ENCODE data around the gene TMEM231.

DNA sequence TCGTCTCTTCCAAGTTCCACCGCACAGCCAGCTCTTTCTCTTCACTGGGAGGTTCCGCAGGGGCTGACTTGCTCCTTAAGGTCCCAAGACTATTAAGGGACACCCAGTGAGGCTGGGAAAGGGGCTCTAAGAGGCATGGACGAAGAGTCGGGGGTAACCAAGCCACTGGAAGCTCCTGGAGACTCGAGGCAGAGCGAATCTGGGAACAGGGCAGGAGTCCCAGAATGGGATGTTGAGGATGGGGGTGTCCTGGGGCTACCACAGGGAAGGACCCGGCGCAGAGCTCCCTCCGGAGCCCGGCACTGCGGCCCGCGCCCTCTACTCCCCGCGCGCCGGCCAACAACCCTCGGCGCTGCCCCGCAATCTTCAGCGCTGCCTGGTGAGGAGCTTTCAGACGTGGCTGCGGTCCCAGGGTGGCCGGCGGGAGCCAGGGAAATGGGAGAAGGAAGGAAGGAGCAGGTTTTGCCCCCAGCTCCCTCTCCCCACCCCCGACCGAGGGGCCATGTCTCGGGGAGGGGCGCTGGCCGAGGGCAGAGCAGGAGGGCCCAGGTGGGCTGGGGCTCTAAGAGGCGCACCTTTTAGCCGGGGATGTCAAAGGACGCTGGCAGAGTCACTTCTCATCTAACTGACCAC is 20.7 kb downstream of the TMEM231 start:
- TF ChIP-seq, protein P1, sequence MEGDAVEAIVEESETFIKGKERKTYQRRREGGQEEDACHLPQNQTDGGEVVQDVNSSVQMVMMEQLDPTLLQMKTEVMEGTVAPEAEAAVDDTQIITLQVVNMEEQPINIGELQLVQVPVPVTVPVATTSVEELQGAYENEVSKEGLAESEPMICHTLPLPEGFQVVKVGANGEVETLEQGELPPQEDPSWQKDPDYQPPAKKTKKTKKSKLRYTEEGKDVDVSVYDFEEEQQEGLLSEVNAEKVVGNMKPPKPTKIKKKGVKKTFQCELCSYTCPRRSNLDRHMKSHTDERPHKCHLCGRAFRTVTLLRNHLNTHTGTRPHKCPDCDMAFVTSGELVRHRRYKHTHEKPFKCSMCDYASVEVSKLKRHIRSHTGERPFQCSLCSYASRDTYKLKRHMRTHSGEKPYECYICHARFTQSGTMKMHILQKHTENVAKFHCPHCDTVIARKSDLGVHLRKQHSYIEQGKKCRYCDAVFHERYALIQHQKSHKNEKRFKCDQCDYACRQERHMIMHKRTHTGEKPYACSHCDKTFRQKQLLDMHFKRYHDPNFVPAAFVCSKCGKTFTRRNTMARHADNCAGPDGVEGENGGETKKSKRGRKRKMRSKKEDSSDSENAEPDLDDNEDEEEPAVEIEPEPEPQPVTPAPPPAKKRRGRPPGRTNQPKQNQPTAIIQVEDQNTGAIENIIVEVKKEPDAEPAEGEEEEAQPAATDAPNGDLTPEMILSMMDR (IDR thresholded peaks at IDR 0.05) = no peak
- no peak for TF ChIP-seq POLR2A (IDR thresholded peaks at IDR 0.05)
- TF ChIP-seq POLR2AphosphoS5 (IDR thresholded peaks at IDR 0.05) = no peak

All from transverse colon (tissue), 4 donors.